ENCODE results near the gene CYP2W1. TPM values are rescaled to one million over a fixed set of nuclear protein-coding genes. Genes with fewer than 3 reads are reported as not detected.
A peak's percentile ranks its signal among the peaks of the same experiment; 100 is the strongest.

CYP2W1 gene
- polyA plus RNA-seq, 1 donor = 598 TPM

DNA sequence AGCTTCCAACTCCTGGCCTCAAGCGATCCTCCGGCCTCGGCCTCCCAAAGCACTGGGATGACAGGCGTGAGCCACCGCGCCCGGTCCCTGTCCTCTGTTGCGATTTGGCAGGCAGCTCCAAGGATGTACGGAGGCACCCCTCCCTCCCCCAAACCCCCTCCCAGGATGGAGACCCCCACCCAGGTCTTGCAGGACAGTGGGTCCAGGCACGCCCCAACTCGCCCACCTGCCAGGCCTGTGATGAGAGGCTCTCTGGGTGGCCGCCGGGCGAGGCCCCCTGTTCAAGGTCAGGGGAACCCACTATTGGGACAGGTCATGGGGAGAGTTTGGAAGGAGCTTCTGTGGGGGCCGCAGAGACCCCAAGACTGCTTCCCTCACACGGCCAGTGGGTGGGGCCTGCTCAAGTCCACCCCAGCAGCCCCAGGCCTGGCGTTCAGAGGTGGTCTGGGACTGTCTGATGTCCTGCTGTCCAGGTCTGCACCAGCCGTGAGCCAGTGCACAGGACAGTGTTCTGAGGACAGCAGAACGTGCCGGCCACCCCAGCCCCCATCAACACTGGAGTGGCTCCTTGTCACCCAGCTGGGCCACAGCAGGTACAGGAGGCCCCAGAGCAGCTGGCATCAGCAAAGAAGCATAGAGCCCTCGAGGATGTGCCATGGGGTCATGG is 31.0 kb upstream of the CYP2W1 start:
- H3K27ac ChIP-seq (ENCODE audit: low read length) = peak overlapping the region; percentile 63
- DNase-seq = no peak
- peaks cover 32% of the 10 kb centered on the region for H3K4me1 ChIP-seq (ENCODE audit: control insufficient read depth, insufficient read depth, low read length)
- peaks cover 4% of the 10 kb centered on the region for H3K27me3 ChIP-seq (ENCODE audit: control insufficient read depth, insufficient read depth, low read length)
- H3K9me3 ChIP-seq (ENCODE audit: control insufficient read depth, low read depth, low read length) = peaks cover 6% of the 10 kb centered on the region
- no peak overlapping the region for H3K4me3 ChIP-seq (ENCODE audit: low read length)
- peaks cover 8% of the 10 kb centered on the region for H3K36me3 ChIP-seq (ENCODE audit: control insufficient read depth, insufficient read depth, low read length)
- WGBS (ENCODE audit: insufficient coverage, low lambda C conversion rate) = no CpG with 5 or more reads among the region's 21 CpGs

DNA sequence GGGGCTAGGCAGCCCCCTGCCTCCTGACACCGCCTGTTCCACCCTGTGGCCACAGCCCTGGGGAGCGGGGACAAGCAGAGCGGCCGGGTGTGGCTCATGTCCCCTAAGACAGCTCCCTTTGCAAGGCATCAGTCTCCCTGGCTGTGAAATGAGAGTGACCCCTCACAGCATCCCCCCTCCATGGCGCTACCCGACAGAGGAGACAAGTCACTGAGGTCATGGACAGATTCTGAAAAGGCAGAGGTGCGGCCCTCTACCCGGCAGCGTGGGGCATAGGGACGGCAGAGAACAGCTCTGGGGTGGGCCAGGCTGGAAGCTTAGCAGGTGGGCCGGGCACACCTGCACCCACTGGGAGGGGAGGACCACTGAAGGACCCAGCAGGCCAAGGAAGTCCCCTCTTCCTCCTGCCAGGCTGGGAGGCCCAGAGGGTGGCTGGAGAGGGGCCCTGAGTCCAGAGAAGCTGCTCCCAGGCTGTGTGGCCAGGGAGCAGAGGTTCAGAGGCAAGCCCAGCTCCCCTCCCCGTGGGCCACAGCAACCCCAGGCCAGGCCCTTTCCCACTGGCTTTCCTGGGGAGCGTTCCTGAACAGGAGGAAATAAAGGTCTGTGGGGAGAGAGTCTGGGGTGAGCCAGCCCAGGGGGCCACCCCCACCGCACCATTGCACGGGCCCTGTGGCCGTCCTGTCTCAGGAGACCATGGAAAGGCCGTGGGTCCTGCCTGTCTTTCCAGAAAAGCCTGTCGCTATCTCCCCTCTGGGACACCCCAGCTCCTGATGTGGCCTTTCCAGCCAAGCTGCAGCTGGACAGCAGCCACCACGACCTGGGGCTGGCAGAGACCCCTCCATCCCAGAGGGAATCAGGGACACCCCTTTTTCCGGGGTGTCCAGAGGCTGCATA is 30.2 kb upstream of the CYP2W1 start:
- peak overlapping the region; percentile 63 for H3K27ac ChIP-seq (ENCODE audit: low read length)
- H3K27me3 ChIP-seq (ENCODE audit: control insufficient read depth, insufficient read depth, low read length) = peaks cover 4% of the 10 kb centered on the region
- peaks cover 25% of the 10 kb centered on the region for H3K4me1 ChIP-seq (ENCODE audit: control insufficient read depth, insufficient read depth, low read length)
- peak in 1 of 2 donors; percentile 38 for DNase-seq
- H3K9me3 ChIP-seq (ENCODE audit: control insufficient read depth, low read depth, low read length) = peaks cover 7% of the 10 kb centered on the region
- peaks cover 8% of the 10 kb centered on the region for H3K36me3 ChIP-seq (ENCODE audit: control insufficient read depth, insufficient read depth, low read length)
- no CpG with 5 or more reads among the region's 20 CpGs for WGBS (ENCODE audit: insufficient coverage, low lambda C conversion rate)
- peak overlapping the region; percentile 40 for H3K4me3 ChIP-seq (ENCODE audit: low read length)

DNA sequence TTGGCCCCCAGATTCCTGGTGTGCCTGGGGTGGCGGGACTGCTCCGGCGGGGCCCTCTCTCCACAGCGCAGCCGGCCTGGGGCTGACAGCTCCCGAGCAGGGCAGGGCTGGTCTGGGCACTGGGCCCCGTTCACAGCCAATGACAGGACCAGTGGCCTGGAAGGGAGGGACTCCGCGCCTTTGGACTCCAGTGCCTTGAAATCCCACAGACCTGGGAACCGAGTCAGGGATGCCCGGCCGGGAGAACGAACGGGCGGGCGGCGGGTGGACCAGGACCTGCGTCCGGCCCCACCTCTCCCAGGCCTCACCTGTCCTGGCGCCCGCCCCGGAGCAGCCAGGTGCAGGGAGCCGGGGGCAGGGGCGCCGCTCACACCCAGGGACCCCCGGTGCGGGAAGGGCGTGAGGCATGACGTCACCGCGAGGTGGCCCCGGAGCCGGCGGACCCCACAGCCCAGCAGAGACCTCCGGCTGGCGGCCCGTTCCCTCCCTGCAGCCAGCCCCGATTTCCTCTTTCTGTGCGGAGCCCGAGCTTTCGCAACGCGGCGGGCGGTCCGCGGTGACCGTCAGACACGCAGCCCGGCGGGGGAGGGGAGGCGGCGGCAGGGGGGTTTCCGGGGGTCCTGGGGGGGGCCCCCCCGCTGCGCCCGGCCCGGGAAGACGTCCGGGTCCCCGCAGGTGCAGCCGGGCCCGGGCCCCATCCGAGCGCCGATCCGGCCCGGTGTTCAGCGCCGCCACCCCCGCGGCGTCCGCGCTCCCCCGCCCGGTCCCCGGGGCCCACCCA is 29.2 kb upstream of the CYP2W1 start:
- Histone ChIP-seq H3K9me3 (ENCODE audit: control insufficient read depth, low read depth, low read length) (peaks cover 8% of the 10 kb centered on the region), H3K36me3 (ENCODE audit: control insufficient read depth, insufficient read depth, low read length) (peaks cover 8% of the 10 kb centered on the region), H3K27me3 (ENCODE audit: control insufficient read depth, insufficient read depth, low read length) (peaks cover 4% of the 10 kb centered on the region), H3K27ac (ENCODE audit: low read length) (peak overlapping the region; percentile 63), H3K4me1 (ENCODE audit: control insufficient read depth, insufficient read depth, low read length) (peaks cover 31% of the 10 kb centered on the region), H3K4me3 (ENCODE audit: low read length) (peak overlapping the region; percentile 40)
- no CpG with 5 or more reads among the region's 78 CpGs for WGBS (ENCODE audit: insufficient coverage, low lambda C conversion rate)
- peak; percentile 79 to 83 for DNase-seq

DNA sequence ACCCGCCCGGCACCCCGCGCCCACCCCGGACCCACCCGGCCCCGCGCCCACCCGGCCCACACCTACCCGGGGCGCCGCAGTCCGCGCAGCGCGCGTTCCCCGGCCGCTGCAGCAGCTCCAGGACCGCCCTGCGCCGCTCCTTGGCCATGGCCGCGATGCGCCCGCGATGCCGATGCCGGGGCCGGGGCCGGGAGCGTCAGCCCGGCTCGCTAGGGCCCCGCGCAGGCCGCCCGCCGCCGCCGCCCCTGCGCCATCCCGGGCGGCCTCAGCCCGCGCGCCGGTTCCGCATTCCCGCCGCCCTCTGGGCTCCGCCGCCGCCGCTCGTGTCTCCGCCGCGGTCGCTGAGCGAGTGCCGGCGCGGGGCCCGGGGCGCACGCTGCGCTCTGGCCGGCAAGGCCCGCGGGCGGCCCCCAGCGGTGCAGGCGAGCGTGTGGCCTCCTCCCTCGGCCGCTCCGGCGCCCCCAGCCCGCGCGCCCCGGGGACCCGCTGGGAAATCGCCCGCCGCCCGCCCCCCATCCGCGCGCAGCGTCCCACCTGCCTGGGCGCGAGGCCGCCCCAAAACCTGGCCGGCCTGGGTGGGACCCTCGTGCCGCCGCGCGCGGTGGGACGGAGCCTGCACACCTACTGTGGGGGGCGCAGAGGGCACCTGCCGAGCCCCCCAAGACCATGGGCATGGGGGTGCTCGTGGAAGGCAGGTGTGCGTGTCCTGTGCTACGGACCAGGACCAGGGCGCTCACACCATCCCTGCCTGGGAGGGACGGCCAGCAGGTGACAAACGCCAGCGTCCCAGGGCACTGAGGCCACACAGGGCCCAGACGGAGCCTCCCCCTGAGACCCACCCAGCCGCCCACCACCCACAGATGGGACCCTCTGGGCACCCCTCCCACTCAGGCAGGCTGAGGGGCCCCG is 28.4 kb upstream of the CYP2W1 start, which contains the start of gene ADAP1:
ADAP1 (minus strand) TSS at position 351 of the 909 bp plus-strand sequence; CDS start at position 148, 203 bp downstream.
- no CpG with 5 or more reads among the region's 115 CpGs for WGBS (ENCODE audit: insufficient coverage, low lambda C conversion rate)
- Histone ChIP-seq H3K9me3 (ENCODE audit: control insufficient read depth, low read depth, low read length) (peaks cover 8% of the 10 kb centered on the region), H3K27me3 (ENCODE audit: control insufficient read depth, insufficient read depth, low read length) (peaks cover 4% of the 10 kb centered on the region), H3K4me3 (ENCODE audit: low read length) (peak within 1 kb of the TSS; percentile 40), H3K4me1 (ENCODE audit: control insufficient read depth, insufficient read depth, low read length) (peaks cover 27% of the 10 kb centered on the region), H3K27ac (ENCODE audit: low read length) (peak within 1 kb of the TSS; percentile 63), H3K36me3 (ENCODE audit: control insufficient read depth, insufficient read depth, low read length) (peaks cover under 1% of the 10 kb centered on the region)
- DNase-seq = peak; percentile 51 to 79

DNA sequence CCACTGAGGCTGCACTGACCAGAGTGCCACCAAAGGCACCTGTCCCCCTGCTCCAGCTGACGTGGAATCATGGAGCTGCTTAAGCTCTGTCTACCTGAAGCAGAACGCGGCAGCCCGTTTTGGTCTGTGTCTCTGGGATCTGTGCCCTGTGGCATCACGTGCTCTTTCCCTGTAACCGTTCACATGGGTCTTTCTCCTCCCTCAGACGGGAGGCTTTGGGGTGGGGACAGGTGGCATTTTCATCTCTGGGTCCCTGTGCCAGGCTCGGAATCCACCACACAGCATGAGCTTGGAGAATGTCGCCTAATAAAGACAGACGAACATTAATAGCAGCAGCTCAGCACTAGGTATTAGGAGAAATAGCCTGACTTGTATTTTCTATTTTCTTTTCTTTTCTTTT is 26.9 kb upstream of the CYP2W1 start:
- no peaks in the 10 kb centered on the region for H3K36me3 ChIP-seq (ENCODE audit: control insufficient read depth, insufficient read depth, low read length)
- peaks cover 8% of the 10 kb centered on the region for H3K9me3 ChIP-seq (ENCODE audit: control insufficient read depth, low read depth, low read length)
- no peak overlapping the region for H3K4me3 ChIP-seq (ENCODE audit: low read length)
- peaks cover 4% of the 10 kb centered on the region for H3K27me3 ChIP-seq (ENCODE audit: control insufficient read depth, insufficient read depth, low read length)
- peaks cover 27% of the 10 kb centered on the region for H3K4me1 ChIP-seq (ENCODE audit: control insufficient read depth, insufficient read depth, low read length)
- no peak for DNase-seq
- WGBS (ENCODE audit: insufficient coverage, low lambda C conversion rate) = 100% methylated on average over 1 of the region's 10 CpGs
- no peak overlapping the region for H3K27ac ChIP-seq (ENCODE audit: low read length)

DNA sequence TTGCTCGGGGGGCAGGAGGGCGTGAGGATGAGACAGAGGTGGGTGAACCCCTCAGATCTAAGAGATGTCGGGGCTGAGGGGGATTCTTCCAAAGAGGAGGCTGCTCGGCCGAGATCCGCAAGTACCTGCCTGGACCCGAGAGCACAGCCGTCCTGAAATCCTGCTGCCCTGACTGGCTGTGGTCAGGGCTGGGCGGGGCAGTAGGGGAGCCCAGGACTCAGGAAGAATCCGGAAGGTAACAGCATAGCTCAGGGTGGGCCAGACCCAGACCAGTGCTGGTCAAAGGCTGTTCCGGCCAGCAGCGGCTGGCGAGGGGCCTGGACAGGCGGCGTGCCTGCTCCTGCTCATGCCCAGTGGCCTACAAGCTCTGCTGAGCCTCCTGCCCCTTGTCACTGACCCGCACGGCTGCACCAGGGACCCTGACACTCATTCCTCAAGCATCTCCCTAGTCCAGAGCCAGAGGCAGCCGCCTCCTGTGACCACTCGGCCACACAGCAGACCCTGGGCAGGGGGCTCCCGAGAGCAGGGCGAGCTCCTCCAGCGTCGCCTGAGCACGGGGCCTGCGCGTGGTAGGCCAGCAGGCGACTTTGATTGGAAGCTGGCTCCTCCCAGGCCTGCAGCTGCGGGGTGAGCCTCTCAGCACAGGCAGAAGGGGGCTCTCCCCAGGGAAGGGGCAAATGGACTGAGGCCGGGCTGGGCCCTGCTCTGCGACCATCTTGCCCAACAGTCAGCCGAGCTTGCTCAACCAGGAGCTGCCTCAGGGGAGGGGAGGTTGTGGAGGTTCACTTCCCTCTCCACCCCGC is 25.4 kb upstream of the CYP2W1 start:
- Histone ChIP-seq H3K27ac (ENCODE audit: low read length) (no peak overlapping the region), H3K4me3 (ENCODE audit: low read length) (no peak overlapping the region), H3K27me3 (ENCODE audit: control insufficient read depth, insufficient read depth, low read length) (peaks cover 7% of the 10 kb centered on the region), H3K9me3 (ENCODE audit: control insufficient read depth, low read depth, low read length) (peaks cover 18% of the 10 kb centered on the region), H3K4me1 (ENCODE audit: control insufficient read depth, insufficient read depth, low read length) (peaks cover 20% of the 10 kb centered on the region), H3K36me3 (ENCODE audit: control insufficient read depth, insufficient read depth, low read length) (no peaks in the 10 kb centered on the region)
- WGBS (ENCODE audit: insufficient coverage, low lambda C conversion rate) = no CpG with 5 or more reads among the region's 32 CpGs
- no peak for DNase-seq

DNA sequence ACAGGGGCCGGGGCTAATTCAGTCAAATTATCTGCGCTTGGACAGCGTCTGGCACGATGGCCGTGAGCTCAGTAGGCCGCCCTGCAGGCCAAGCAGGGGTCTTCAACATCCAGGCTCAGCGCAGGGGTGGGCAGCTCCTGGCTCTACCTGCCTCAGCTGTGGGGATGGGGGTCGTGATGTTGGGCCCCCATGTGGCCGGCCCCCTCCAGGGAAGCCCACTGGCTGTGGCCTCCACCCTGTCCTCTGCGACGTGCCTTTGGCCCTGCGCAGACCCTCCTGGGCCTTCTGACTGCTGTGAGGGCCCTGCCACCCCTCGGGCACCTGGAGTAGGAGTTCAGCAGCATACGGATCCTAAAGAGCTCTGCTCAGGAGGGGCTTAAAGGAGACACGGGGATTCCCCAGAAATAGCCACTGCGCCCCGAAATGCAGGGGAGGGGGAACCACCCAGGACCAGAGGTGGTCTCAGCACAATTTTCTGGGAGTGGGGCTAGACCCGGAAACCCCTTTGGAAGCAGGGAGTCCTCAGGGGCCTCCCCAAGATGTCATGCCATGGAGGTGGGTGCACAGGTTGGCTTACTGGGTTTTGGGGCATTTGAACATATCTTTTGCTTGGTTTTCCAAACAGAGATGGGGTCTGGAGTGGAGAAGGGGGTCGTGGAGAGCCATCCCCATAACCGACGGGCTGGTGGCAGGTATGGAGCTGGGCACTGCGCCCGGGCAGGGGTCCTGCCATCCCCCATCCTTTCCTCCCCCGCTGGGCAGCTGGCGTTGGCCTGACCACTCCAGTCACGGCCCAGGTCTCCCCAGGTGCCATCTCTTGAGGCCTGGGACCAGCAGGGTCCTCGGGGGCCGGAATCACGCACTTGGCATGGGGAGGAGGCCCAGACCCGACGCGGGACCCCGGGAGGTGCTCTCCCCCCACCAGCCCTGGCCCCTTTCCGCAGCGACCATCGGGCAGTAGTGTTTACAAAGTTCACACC is 24.5 kb upstream of the CYP2W1 start:
- H3K27ac ChIP-seq (ENCODE audit: low read length) = no peak overlapping the region
- H3K4me1 ChIP-seq (ENCODE audit: control insufficient read depth, insufficient read depth, low read length) = peaks cover 19% of the 10 kb centered on the region
- no peak overlapping the region for H3K4me3 ChIP-seq (ENCODE audit: low read length)
- peaks cover 6% of the 10 kb centered on the region for H3K27me3 ChIP-seq (ENCODE audit: control insufficient read depth, insufficient read depth, low read length)
- no CpG with 5 or more reads among the region's 36 CpGs for WGBS (ENCODE audit: insufficient coverage, low lambda C conversion rate)
- peaks cover 18% of the 10 kb centered on the region for H3K9me3 ChIP-seq (ENCODE audit: control insufficient read depth, low read depth, low read length)
- no peaks in the 10 kb centered on the region for H3K36me3 ChIP-seq (ENCODE audit: control insufficient read depth, insufficient read depth, low read length)
- DNase-seq = no peak

DNA sequence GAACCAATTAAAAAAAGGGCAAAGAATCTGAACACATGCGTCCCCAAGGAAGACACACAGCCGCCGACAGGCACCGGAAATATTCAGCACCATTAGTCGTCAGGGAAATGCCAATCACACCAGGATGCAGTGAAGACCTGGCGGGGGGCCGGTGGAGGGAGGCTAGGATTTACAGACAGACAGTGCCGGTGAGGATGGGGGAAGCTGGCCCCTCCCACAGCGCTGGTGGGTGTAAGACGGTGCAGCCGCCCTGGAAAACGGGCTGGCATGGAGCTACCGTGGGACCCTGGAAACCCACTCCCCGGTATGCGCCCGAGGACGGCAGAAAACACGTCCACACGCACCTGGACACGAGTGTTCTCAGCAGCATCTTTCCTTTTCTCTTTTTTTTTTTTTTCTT is 23.7 kb upstream of the CYP2W1 start:
- Histone ChIP-seq H3K4me1 (ENCODE audit: control insufficient read depth, insufficient read depth, low read length) (peaks cover 27% of the 10 kb centered on the region), H3K4me3 (ENCODE audit: low read length) (no peak overlapping the region), H3K9me3 (ENCODE audit: control insufficient read depth, low read depth, low read length) (peaks cover 18% of the 10 kb centered on the region), H3K36me3 (ENCODE audit: control insufficient read depth, insufficient read depth, low read length) (no peaks in the 10 kb centered on the region), H3K27me3 (ENCODE audit: control insufficient read depth, insufficient read depth, low read length) (peaks cover 3% of the 10 kb centered on the region), H3K27ac (ENCODE audit: low read length) (no peak overlapping the region)
- WGBS (ENCODE audit: insufficient coverage, low lambda C conversion rate) = 100% methylated on average over 1 of the region's 20 CpGs
- no peak for DNase-seq

All from large intestine (tissue), 3 donors.